PC-3 (cell line): ENCODE results near the gene WDFY4. TPM values are rescaled to one million over a fixed set of nuclear protein-coding genes. Genes with fewer than 3 reads are reported as not detected.
A peak's percentile ranks its signal among the peaks of the same experiment; 100 is the strongest.

Experiments
- ATAC-seq: fragments of 200-7000 bp; cut with Tn5 transposase; 2 replicates; pipeline ENCODE4 v1.9.1; 2020; ENCODE audit warnings: mild to moderate bottlenecking, moderate library complexity
- BruUV-seq: library from RNA; stranded (reverse); fragments of 400-500 nt; replicated peaks from 2 replicates; lab custom pipeline; 2021; lab: Mats Ljungman, UMichigan
- CTCF ChIA-PET: fragments of 300-600 bp; sonication (Branson Sonifier 250); formaldehyde crosslinking; loops from one replicate; lab custom pipeline; 2022; ENCODE audit warnings: antibody characterized with exemption; lab: Charles Lee
- POLR2A ChIA-PET: fragments of 300-600 bp; sonication (Branson Sonifier 250); formaldehyde crosslinking; loops from one replicate; lab custom pipeline; 2022; ENCODE audit warnings: antibody characterized with exemption; ENCODE audit not compliant: unreplicated experiment; lab: Charles Lee
- DNase-seq: peaks from one replicate; pipeline ENCODE4 v3.0.0-alpha.2; 2015
- H2AFZ ChIP-seq: fragments of 300-600 bp; sonication (generic); 2 replicates; pipeline ENCODE4 v1.6.0; 2016; ENCODE audit warnings: antibody characterized with exemption, low read length
- H3F3A ChIP-seq: fragments of 300-600 bp; sonication (generic); one replicate; pipeline ENCODE4 v1.6.0; 2017; ENCODE audit warnings: antibody characterized with exemption, low read length, control low read depth, mild to moderate bottlenecking; ENCODE audit not compliant: unreplicated experiment
- H3K27ac ChIP-seq: fragments of 300-600 bp; sonication (generic); 2 replicates; pipeline ENCODE4 v1.5.1; 2016; ENCODE audit warnings: mild to moderate bottlenecking, low read length
- H3K27me3 ChIP-seq: fragments of 300-600 bp; sonication (generic); 2 replicates; pipeline ENCODE4 v1.6.1; 2016; ENCODE audit warnings: low read length, mixed read lengths
- H3K36me3 ChIP-seq: fragments of 300-600 bp; sonication (generic); 2 replicates; pipeline ENCODE4 v1.6.1; 2016; ENCODE audit warnings: low read depth, mixed run types, low read length, mixed read lengths
- H3K4me1 ChIP-seq: fragments of 300-600 bp; sonication (generic); 2 replicates; pipeline ENCODE4 v1.5.1; 2016; ENCODE audit warnings: low read length; ENCODE audit not compliant: insufficient read depth
- H3K4me2 ChIP-seq: fragments of 300-600 bp; sonication (generic); 2 replicates; pipeline ENCODE4 v1.6.0; 2016; ENCODE audit warnings: low read length
- H3K4me3 ChIP-seq: fragments of 300-600 bp; sonication (generic); 2 replicates; pipeline ENCODE4 v1.5.1; 2016; ENCODE audit warnings: mild to moderate bottlenecking, low read length, mixed read lengths
- H3K79me2 ChIP-seq: fragments of 300-600 bp; sonication (generic); 2 replicates; pipeline ENCODE4 v1.6.1; 2017; ENCODE audit warnings: low read length, mixed read lengths
- H3K9ac ChIP-seq: fragments of 300-600 bp; sonication (generic); 2 replicates; pipeline ENCODE4 v1.6.0; 2016; ENCODE audit warnings: mild to moderate bottlenecking, low read length
- H3K9me2 ChIP-seq: fragments of 300-600 bp; sonication (generic); replicated peaks from 2 replicates; pipeline ENCODE4 v1.6.1; 2016; ENCODE audit warnings: mixed run types, low read length, mixed read lengths
- H3K9me3 ChIP-seq: fragments of 300-600 bp; sonication (generic); 2 replicates; pipeline ENCODE4 v1.6.1; 2016; ENCODE audit warnings: low read length, mixed read lengths
- H4K20me1 ChIP-seq: fragments of 300-600 bp; sonication (generic); 2 replicates; pipeline ENCODE4 v1.6.1; 2016; ENCODE audit warnings: low read length, mixed read lengths
- EZH2 ChIP-seq: fragments of 300-600 bp; sonication (generic); IDR thresholded peaks from one replicate; pipeline ENCODE4 v1.6.1; 2017; ENCODE audit warnings: antibody characterized with exemption, mild to moderate bottlenecking, low read length; ENCODE audit not compliant: unreplicated experiment
- EZH2phosphoT487 ChIP-seq: fragments of 300-600 bp; sonication (generic); IDR thresholded peaks from 2 replicates; pipeline ENCODE4 v1.6.1; 2018; ENCODE audit warnings: mild to moderate bottlenecking, antibody characterized with exemption, low read length, borderline replicate concordance
- intact Hi-C: fragments of 100-400 bp; cut with micrococcal nuclease; formaldehyde crosslinking; loops from 2 replicates; pipeline ENCODE4 v1.9.0; 2023
- total RNA-seq: library from RNA; depleted of rRNA; stranded (reverse); fragments of >200 nt; gene quantifications from 2 replicates; pipeline ENCODE4 v1.2.3, GENCODE V29; 2014
- TF ChIP-seq, protein P1 (sequence below): fragments of 300-600 bp; sonication (generic); conservative IDR thresholded peaks from 2 replicates; pipeline ENCODE4 v1.5.1; 2017; ENCODE audit warnings: antibody characterized with exemption, low read depth, mild to moderate bottlenecking, low read length

The WDFY4 gene
- total RNA-seq, 1 experiment from 2014 or later = not detected

DNA sequence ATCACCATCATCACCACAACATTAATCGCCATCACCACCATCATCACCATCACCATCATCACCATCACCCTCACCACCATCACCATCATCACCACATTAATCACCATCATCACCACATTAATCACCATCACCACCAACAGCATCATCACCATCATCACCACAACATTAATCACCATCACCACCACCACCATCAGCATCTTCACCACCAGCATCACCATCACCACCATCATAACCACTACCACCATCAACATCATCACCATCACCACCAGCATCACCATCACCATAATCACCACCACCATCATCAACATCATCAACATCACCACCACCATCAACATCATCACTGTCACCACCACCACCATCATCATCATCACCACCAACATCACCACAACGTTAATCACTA is 124.6 kb downstream of the WDFY4 start:
- CTCF ChIA-PET = no interaction called here
- no peak overlapping the region for H3K4me2 ChIP-seq
- no peak overlapping the region for H3K9ac ChIP-seq
- no peaks in the 10 kb centered on the region for H3F3A ChIP-seq
- DNase-seq = no peak
- BruUV-seq = no TSS peak
- H3K27ac ChIP-seq = no peak overlapping the region
- H4K20me1 ChIP-seq = no peaks in the 10 kb centered on the region
- no peak overlapping the region for H3K4me3 ChIP-seq
- H3K9me2 ChIP-seq = no peaks in the 10 kb centered on the region
- no peaks in the 10 kb centered on the region for H3K36me3 ChIP-seq
- no peak for TF ChIP-seq EZH2
- no peak for TF ChIP-seq EZH2phosphoT487
- TF ChIP-seq, protein P1, sequence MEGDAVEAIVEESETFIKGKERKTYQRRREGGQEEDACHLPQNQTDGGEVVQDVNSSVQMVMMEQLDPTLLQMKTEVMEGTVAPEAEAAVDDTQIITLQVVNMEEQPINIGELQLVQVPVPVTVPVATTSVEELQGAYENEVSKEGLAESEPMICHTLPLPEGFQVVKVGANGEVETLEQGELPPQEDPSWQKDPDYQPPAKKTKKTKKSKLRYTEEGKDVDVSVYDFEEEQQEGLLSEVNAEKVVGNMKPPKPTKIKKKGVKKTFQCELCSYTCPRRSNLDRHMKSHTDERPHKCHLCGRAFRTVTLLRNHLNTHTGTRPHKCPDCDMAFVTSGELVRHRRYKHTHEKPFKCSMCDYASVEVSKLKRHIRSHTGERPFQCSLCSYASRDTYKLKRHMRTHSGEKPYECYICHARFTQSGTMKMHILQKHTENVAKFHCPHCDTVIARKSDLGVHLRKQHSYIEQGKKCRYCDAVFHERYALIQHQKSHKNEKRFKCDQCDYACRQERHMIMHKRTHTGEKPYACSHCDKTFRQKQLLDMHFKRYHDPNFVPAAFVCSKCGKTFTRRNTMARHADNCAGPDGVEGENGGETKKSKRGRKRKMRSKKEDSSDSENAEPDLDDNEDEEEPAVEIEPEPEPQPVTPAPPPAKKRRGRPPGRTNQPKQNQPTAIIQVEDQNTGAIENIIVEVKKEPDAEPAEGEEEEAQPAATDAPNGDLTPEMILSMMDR = no peak
- H3K9me3 ChIP-seq = no peaks in the 10 kb centered on the region
- POLR2A ChIA-PET = no interaction called here
- intact Hi-C loops = no loop called here
- no peaks in the 10 kb centered on the region for H3K4me1 ChIP-seq
- H3K27me3 ChIP-seq = peaks cover 32% of the 10 kb centered on the region
- no peak overlapping the region for H2AFZ ChIP-seq
- ATAC-seq = no peak
- no peaks in the 10 kb centered on the region for H3K79me2 ChIP-seq

DNA sequence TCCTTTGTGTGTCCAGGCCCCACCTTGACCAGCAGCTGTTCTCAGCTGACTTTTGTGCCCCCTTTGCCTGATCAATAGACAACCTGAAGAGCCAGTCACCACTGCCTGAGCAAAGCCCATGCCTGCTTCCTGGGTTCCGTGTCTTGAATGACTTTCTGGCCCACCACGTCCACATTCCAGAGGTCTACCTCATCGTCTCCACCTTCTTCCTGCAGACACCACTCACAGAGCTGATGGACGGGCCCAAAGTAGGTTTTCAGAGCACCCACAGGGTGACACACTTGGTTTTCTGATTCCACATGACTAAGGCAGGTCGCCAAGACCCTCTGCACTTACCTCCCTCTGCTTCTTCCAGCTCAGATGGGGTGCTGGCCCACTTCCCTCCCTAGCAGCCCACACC is 126.8 kb downstream of the WDFY4 start:
- Histone ChIP-seq H3K4me2 (no peak overlapping the region), H3K9me2 (no peaks in the 10 kb centered on the region), H2AFZ (no peak overlapping the region), H3K79me2 (no peaks in the 10 kb centered on the region), H3K4me3 (no peak overlapping the region), H3K36me3 (no peaks in the 10 kb centered on the region), H3K4me1 (no peaks in the 10 kb centered on the region), H3K9me3 (no peaks in the 10 kb centered on the region), H3K27me3 (peaks cover 12% of the 10 kb centered on the region), H3K9ac (no peak overlapping the region), H3K27ac (no peak overlapping the region), H4K20me1 (no peaks in the 10 kb centered on the region), H3F3A (no peaks in the 10 kb centered on the region)
- intact Hi-C loops = loop anchor here (2.0 kb wide), 1 partner anchor 71 kb away; no protein-coding TSS in a partner anchor
- POLR2A ChIA-PET = no interaction called here
- no TSS peak for BruUV-seq
- TF ChIP-seq, protein P1 = no peak
- TF ChIP-seq EZH2 (no peak), EZH2phosphoT487 (no peak)
- CTCF ChIA-PET = no interaction called here
- ATAC-seq = no peak
- peak; percentile 24 for DNase-seq

DNA sequence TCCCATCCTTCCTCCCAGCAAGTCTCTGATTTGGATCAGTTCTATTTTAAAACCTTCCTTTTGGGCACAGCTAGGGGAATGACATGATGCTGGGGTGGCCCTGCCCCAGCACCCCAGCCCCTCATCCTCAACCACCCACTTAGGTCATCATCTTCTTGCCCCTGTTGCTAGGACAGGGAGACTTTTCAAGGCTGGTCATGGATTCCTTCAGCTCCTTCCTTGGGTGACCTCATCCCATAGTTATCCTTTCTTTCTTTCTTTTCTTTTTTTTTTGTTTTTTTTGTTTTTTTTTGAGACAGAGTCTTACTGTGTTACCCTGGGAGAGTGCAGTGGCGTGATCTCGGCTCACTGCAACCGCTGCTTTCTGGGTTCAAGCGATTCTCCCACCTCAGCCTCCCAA is 127.2 kb downstream of the WDFY4 start:
- intact Hi-C loops = loop anchor here (2.0 kb wide), 1 partner anchor 71 kb away; no protein-coding TSS in a partner anchor
- Histone ChIP-seq H2AFZ (no peak overlapping the region), H3K4me3 (no peak overlapping the region), H3F3A (no peaks in the 10 kb centered on the region), H3K4me2 (no peak overlapping the region), H3K9me2 (no peaks in the 10 kb centered on the region), H3K27me3 (peaks cover 8% of the 10 kb centered on the region), H3K79me2 (no peaks in the 10 kb centered on the region), H3K4me1 (no peaks in the 10 kb centered on the region), H3K9ac (no peak overlapping the region), H3K9me3 (no peaks in the 10 kb centered on the region), H4K20me1 (no peaks in the 10 kb centered on the region), H3K36me3 (no peaks in the 10 kb centered on the region), H3K27ac (no peak overlapping the region)
- ChIA-PET POLR2A (no interaction called here), CTCF (no interaction called here)
- ATAC-seq (no peak), DNase-seq (no peak)
- no peak for TF ChIP-seq EZH2
- TF ChIP-seq EZH2phosphoT487 = no peak
- TF ChIP-seq, protein P1 = no peak
- BruUV-seq = no TSS peak
